Hepatocyte (in vitro differentiated cells): ENCODE data around the gene HORMAD2. TPM values are rescaled to one million over a fixed set of nuclear protein-coding genes. Genes with fewer than 3 reads are reported as not detected.
A peak's percentile ranks its signal among the peaks of the same experiment; 100 is the strongest.
"Not testable (repeated sequence)": the region's sequence is repeated elsewhere in the genome, so short reads cannot be mapped to it uniquely, and the experiment has no call there.

Experiments
- DNase-seq: peaks from one replicate; pipeline ENCODE4 v3.0.0-alpha.2; 2016; ENCODE audit warnings: low spot score
- H2AFZ ChIP-seq: fragments of 200-600 bp; sonication (generic); 2 replicates; pipeline ENCODE4 v1.6.0; 2016; ENCODE audit warnings: antibody characterized with exemption, mild to moderate bottlenecking
- H3K27ac ChIP-seq: fragments of 200-600 bp; sonication (generic); 2 replicates; pipeline ENCODE4 v1.5.1; 2016; ENCODE audit warnings: mild to moderate bottlenecking
- H3K27me3 ChIP-seq: fragments of 200-600 bp; sonication (generic); 2 replicates; pipeline ENCODE4 v1.6.1; 2016
- H3K36me3 ChIP-seq: fragments of 200-600 bp; sonication (generic); replicated peaks from 2 replicates; pipeline ENCODE4 v1.5.1; 2016; ENCODE audit warnings: low read depth; ENCODE audit not compliant: insufficient read depth
- H3K4me1 ChIP-seq: fragments of 200-600 bp; sonication (generic); 2 replicates; pipeline ENCODE4 v1.5.1; 2016; ENCODE audit warnings: mild to moderate bottlenecking, moderate library complexity; ENCODE audit not compliant: insufficient read depth
- H3K4me2 ChIP-seq: fragments of 200-600 bp; sonication (generic); 2 replicates; pipeline ENCODE4 v1.6.0; 2016
- H3K4me3 ChIP-seq: fragments of 200-600 bp; sonication (generic); 2 replicates; pipeline ENCODE4 v1.5.1; 2016; ENCODE audit warnings: mild to moderate bottlenecking
- H3K79me2 ChIP-seq: fragments of 200-600 bp; sonication (generic); 2 replicates; pipeline ENCODE4 v1.6.0; 2017; ENCODE audit warnings: mild to moderate bottlenecking
- H3K9me2 ChIP-seq: fragments of 200-600 bp; sonication (generic); replicated peaks from 2 replicates; pipeline ENCODE4 v1.6.0; 2017; ENCODE audit warnings: mild to moderate bottlenecking; ENCODE audit not compliant: insufficient read depth
- H3K9me3 ChIP-seq: fragments of 200-600 bp; sonication (generic); 2 replicates; pipeline ENCODE4 v1.5.1; 2016; ENCODE audit warnings: low read depth, mild to moderate bottlenecking
- H4K20me1 ChIP-seq: fragments of 200-600 bp; sonication (generic); 2 replicates; pipeline ENCODE4 v1.6.0; 2016; ENCODE audit warnings: mild to moderate bottlenecking; ENCODE audit not compliant: insufficient read depth, poor library complexity, severe bottlenecking
- EZH2 ChIP-seq: fragments of 200-600 bp; sonication (generic); IDR thresholded peaks from 2 replicates; pipeline ENCODE4 v1.6.1; 2016; ENCODE audit warnings: antibody characterized with exemption, mild to moderate bottlenecking, borderline replicate concordance
- EZH2phosphoT487 ChIP-seq: fragments of 200-600 bp; sonication (generic); IDR thresholded peaks from one replicate; pipeline ENCODE4 v1.6.1; 2018; ENCODE audit warnings: antibody characterized with exemption, mild to moderate bottlenecking, low read depth, moderate library complexity; ENCODE audit not compliant: unreplicated experiment, severe bottlenecking
- WGBS: methylation state at CpG from one replicate; pipeline ENCODE4 v1.1.6; 2016; ENCODE audit warnings: low lambda C conversion rate; ENCODE audit errors: missing lambda C conversion rate; 5-methylcytosine and 5-hydroxymethylcytosine counted together
- polyA plus RNA-seq: library from polyadenylated mRNA; unstranded; fragments of >200 nt; fragmentation: Nextera tagmentation; extraction: Ambion mirVana; gene quantifications from 2 replicates; pipeline ENCODE4 v1.2.1, GENCODE V29; 2016
- total RNA-seq: library from RNA; depleted of rRNA; stranded (reverse); fragments of >200 nt; gene quantifications from 2 replicates; pipeline ENCODE4 v1.2.3, GENCODE V29; 2014
- TF ChIP-seq, protein P1 (sequence below): fragments of 200-600 bp; sonication (generic); IDR thresholded peaks from 2 replicates; pipeline ENCODE4 v1.5.1; 2016; ENCODE audit warnings: antibody characterized with exemption, mild to moderate bottlenecking; ENCODE audit not compliant: poor library complexity

HORMAD2 gene
- total and polyA plus RNA-seq, 2 experiments from 2014 or later, result not detected

DNA sequence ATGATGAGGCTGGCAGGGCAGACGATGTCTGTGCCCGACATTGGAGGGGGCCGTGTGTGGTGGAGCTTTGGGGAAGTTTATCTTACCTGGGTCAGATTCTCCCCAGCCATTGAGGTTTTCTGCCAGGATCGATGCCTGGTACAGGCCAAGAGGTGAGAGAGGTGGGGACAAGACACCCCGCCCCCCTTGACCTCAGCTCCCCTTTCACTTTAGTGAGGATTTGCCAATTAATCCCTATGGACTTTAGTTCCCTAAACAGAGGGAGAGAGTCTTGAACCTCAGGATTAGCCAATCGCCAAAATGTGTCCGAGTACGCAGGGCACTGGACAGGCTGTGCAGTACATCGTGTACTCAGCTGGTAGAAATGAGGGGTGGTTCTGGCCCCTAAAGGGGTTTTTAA lies 541 bp downstream of the HORMAD2 start:
- no peak overlapping the region for H3K27ac ChIP-seq
- no peak for DNase-seq
- no peak overlapping the region for H3K4me3 ChIP-seq
- no peaks in the 10 kb centered on the region for H3K9me3 ChIP-seq
- no peaks in the 10 kb centered on the region for H3K36me3 ChIP-seq
- peaks cover 9% of the 10 kb centered on the region for H3K4me1 ChIP-seq
- H3K79me2 ChIP-seq, result no peaks in the 10 kb centered on the region
- H4K20me1 ChIP-seq, result no peaks in the 10 kb centered on the region
- WGBS, result 90% methylated on average over 9 of the region's 9 CpGs
- H2AFZ ChIP-seq, result peak overlapping the region; percentile 76
- H3K4me2 ChIP-seq, result peak overlapping the region; percentile 82
- no peak for TF ChIP-seq EZH2phosphoT487
- TF ChIP-seq, protein P1, sequence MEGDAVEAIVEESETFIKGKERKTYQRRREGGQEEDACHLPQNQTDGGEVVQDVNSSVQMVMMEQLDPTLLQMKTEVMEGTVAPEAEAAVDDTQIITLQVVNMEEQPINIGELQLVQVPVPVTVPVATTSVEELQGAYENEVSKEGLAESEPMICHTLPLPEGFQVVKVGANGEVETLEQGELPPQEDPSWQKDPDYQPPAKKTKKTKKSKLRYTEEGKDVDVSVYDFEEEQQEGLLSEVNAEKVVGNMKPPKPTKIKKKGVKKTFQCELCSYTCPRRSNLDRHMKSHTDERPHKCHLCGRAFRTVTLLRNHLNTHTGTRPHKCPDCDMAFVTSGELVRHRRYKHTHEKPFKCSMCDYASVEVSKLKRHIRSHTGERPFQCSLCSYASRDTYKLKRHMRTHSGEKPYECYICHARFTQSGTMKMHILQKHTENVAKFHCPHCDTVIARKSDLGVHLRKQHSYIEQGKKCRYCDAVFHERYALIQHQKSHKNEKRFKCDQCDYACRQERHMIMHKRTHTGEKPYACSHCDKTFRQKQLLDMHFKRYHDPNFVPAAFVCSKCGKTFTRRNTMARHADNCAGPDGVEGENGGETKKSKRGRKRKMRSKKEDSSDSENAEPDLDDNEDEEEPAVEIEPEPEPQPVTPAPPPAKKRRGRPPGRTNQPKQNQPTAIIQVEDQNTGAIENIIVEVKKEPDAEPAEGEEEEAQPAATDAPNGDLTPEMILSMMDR, result no peak
- no peak for TF ChIP-seq EZH2
- peaks cover 3% of the 10 kb centered on the region for H3K27me3 ChIP-seq
- H3K9me2 ChIP-seq, result no peaks in the 10 kb centered on the region

DNA sequence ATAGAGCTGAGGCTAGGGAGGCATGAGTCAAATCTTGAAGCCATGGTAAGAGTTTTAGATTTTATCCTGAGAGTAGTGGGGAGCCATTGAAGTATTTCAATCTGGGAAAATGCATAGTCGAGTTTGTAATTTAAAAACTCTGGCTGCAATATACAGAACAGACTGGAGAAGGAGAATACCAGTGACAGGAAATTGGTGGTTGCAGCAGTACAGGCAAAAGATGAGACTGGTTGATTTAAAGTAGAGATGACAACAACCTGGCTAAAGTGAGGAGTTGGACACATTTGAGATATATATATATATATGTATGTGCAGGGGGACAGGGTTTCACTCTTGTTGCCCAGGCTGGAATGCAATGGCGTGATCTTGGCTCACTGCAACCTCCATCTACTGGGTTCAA lies 6.2 kb downstream of the HORMAD2 start:
- Histone ChIP-seq H3K79me2 (no peaks in the 10 kb centered on the region), H3K27ac (no peak overlapping the region), H3K9me2 (no peaks in the 10 kb centered on the region), H2AFZ (no peak overlapping the region), H4K20me1 (no peaks in the 10 kb centered on the region), H3K4me2 (no peak overlapping the region), H3K9me3 (no peaks in the 10 kb centered on the region), H3K36me3 (no peaks in the 10 kb centered on the region), H3K4me1 (no peaks in the 10 kb centered on the region), H3K4me3 (no peak overlapping the region), H3K27me3 (no peaks in the 10 kb centered on the region)
- TF ChIP-seq, protein P1, result no peak
- TF ChIP-seq EZH2, result no peak
- TF ChIP-seq EZH2phosphoT487, result no peak
- WGBS, result 88% methylated on average over 2 of the region's 2 CpGs
- no peak for DNase-seq

DNA sequence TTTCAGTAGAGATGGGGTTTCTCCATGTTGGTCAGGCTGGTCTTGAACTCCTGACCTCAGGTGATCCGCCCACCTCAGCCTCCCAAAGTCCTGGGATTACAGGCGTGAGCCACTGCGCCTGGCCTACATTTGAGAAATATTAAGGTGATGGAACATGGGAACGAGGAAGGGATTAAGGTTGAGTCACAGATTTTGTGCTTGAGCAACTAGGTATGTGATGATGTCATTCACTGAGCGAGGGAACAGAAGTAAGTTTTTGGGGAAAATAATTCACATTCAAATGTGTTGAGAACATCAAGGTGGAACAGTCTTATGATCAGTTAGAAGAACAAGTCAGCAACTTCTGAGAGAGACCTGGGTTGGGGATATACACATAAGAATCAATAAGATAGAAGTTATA lies 6.8 kb downstream of the HORMAD2 start:
- H3K4me2 ChIP-seq, DNase-seq, H4K20me1 ChIP-seq, H3K79me2 ChIP-seq, H3K4me3 ChIP-seq, H3K4me1 ChIP-seq, H3K9me3 ChIP-seq, H3K27ac ChIP-seq, H3K9me2 ChIP-seq, H2AFZ ChIP-seq, H3K36me3 ChIP-seq, H3K27me3 ChIP-seq: not testable (repeated sequence)
- WGBS, result 72% methylated on average over 5 of the region's 5 CpGs

DNA sequence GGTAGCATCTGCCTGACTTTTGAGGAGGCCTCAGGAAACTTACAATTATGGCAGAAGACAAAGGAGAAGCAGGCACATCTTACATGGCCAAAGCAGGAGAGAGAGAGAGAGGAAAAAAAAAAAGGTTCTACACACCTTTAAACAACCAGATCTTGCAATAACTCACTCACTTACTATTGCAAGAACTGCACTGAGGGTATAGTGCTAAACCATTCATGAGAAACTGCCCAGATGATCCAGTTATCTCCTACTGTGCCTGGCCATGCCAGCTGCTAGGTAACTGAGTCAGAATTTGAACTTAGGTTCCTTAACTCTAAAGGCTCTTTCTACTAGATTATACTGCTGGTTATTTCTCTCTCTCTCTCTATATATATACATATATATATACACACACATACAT lies 7.3 kb downstream of the HORMAD2 start:
- DNase-seq, result no peak
- no peaks in the 10 kb centered on the region for H3K27me3 ChIP-seq
- no peak overlapping the region for H3K4me2 ChIP-seq
- no peaks in the 10 kb centered on the region for H3K79me2 ChIP-seq
- H3K27ac ChIP-seq, result no peak overlapping the region
- no peaks in the 10 kb centered on the region for H3K9me2 ChIP-seq
- TF ChIP-seq EZH2 (no peak), EZH2phosphoT487 (no peak)
- TF ChIP-seq, protein P1, result no peak
- no peaks in the 10 kb centered on the region for H3K4me1 ChIP-seq
- no peaks in the 10 kb centered on the region for H3K9me3 ChIP-seq
- no peak overlapping the region for H3K4me3 ChIP-seq
- H4K20me1 ChIP-seq, result no peaks in the 10 kb centered on the region
- no peaks in the 10 kb centered on the region for H3K36me3 ChIP-seq
- H2AFZ ChIP-seq, result no peak overlapping the region
